K562 (cell line): ENCODE results near the gene CLEC19A. TPM values are rescaled to one million over a fixed set of nuclear protein-coding genes. Genes with fewer than 3 reads are reported as not detected.

ENCODE experiments used
- ATAC-seq: fragments of 200-7000 bp; cut with Tn5 transposase; 3 replicates; pipeline ENCODE4 v1.9.1; 2020; ENCODE audit warnings: moderate library complexity
- BruUV-seq: library from RNA; stranded (reverse); fragments of 400-500 nt; replicated peaks from 2 replicates; lab custom pipeline; 2021; lab: Mats Ljungman, UMichigan
- CTCF ChIA-PET: fragments of 300-600 bp; formaldehyde crosslinking; extraction: SDS; loops from one replicate; lab custom pipeline; 2021; ENCODE audit warnings: low intra/inter-chr PET ratio; lab: Yijun Ruan, JAX
- POLR2A ChIA-PET: fragments of 300-600, 350-650 bp; sonication (Branson Sonifier 250); formaldehyde crosslinking; extraction: SDS; loops from one replicate; lab custom pipeline; 2021; ENCODE audit warnings: antibody characterized with exemption, inconsistent platforms; lab: Yijun Ruan, JAX
- DNase-seq, 4 experiments: peaks; one replicate each; pipeline versions ENCODE4 v3.0.0 to v3.0.0-alpha.2; 2011 to 2018; ENCODE audit warnings: low spot score in 3 of 4, mixed read lengths in 3 of 4; ENCODE audit errors: extremely low read depth in 1 of 4
- FAIRE-seq: peaks from 2 replicates; lab custom pipeline; 2011; peaks lifted over from hg19 to GRCh38; lab: Jason Lieb, UNC
- H2AFZ ChIP-seq: 2 replicates; pipeline ENCODE4 v1.6.0; 2011; ENCODE audit warnings: low read depth, low read length, control low read depth, inconsistent platforms
- H3K27ac ChIP-seq: fragments of 200-600 bp; 3 replicates; pipeline ENCODE4 v1.8.0; 2011; ENCODE audit warnings: low read depth, mild to moderate bottlenecking, control low read depth, inconsistent platforms, low read length, moderate library complexity, mixed read lengths; ENCODE audit errors: extremely low read depth
- H3K27me3 ChIP-seq, 2 experiments: fragments of 300-600 bp in 1 of 2; 2 replicates in 1 of 2; 3 replicates in 1 of 2; pipeline versions ENCODE4 v1.6.0 to v1.8.0; 2011; ENCODE audit warnings: inconsistent platforms in 2 of 2, low read length in 2 of 2, mild to moderate bottlenecking in 1 of 2, mixed read lengths in 1 of 2, moderate library complexity in 1 of 2; ENCODE audit not compliant: control insufficient read depth in 2 of 2, insufficient read depth in 2 of 2
- H3K36me3 ChIP-seq: fragments of 300-600 bp; 3 replicates; pipeline ENCODE4 v1.8.0; 2011; ENCODE audit warnings: mild to moderate bottlenecking, low read length, inconsistent platforms; ENCODE audit not compliant: control insufficient read depth, insufficient read depth
- H3K4me1 ChIP-seq, 2 experiments: fragments of 200-600 bp in 1 of 2; replicated peaks in 1 of 2; 2 replicates in 1 of 2; 3 replicates in 1 of 2; pipeline versions ENCODE4 v1.5.1 to v1.8.0; 2011; ENCODE audit warnings: inconsistent platforms in 2 of 2, low read length in 2 of 2, mild to moderate bottlenecking in 1 of 2, mixed read lengths in 1 of 2, moderate library complexity in 1 of 2; ENCODE audit not compliant: control insufficient read depth in 2 of 2, insufficient read depth in 2 of 2
- H3K4me2 ChIP-seq: 2 replicates; pipeline ENCODE4 v1.6.1; 2011; ENCODE audit warnings: low read length, control low read depth, inconsistent platforms, mixed read lengths; ENCODE audit not compliant: insufficient read depth
- H3K4me3 ChIP-seq: fragments of 200-600 bp; sonication (generic), shearing (Covaris generic); 2 replicates; pipeline ENCODE4 v1.5.1; 2016; ENCODE audit warnings: control low read depth, inconsistent platforms
- H3K79me2 ChIP-seq: fragments of 200-600 bp; 3 replicates; pipeline ENCODE4 v1.8.0; 2011; ENCODE audit warnings: low read length, inconsistent platforms; ENCODE audit not compliant: control insufficient read depth, insufficient read depth
- H3K9ac ChIP-seq, 2 experiments: 2 replicates each; pipeline versions ENCODE4 v1.6.0 to v1.6.1; 2011; ENCODE audit warnings: low read depth in 2 of 2, low read length in 2 of 2, control low read depth in 1 of 2, inconsistent platforms in 1 of 2, mild to moderate bottlenecking in 1 of 2, mixed read lengths in 1 of 2; ENCODE audit not compliant: insufficient read depth in 1 of 2
- H3K9me1 ChIP-seq: one replicate; pipeline ENCODE4 v1.6.0; 2011; ENCODE audit warnings: inconsistent platforms, mild to moderate bottlenecking, low read length, moderate library complexity; ENCODE audit not compliant: control insufficient read depth, insufficient read depth
- H3K9me3 ChIP-seq: replicated peaks from 2 replicates; pipeline ENCODE4 v1.5.1; 2011; ENCODE audit warnings: low read depth, low read length, inconsistent platforms; ENCODE audit not compliant: control insufficient read depth, insufficient read depth
- H4K20me1 ChIP-seq: replicated peaks from 2 replicates; pipeline ENCODE4 v1.6.1; 2011; ENCODE audit warnings: low read length, inconsistent platforms, mixed read lengths; ENCODE audit not compliant: control insufficient read depth, insufficient read depth
- ADNP ChIP-seq: fragments of 200-800 bp; sonication (Bioruptor generic); IDR thresholded peaks from 2 replicates; pipeline ENCODE4 v1.6.1; 2016; ENCODE audit warnings: missing genetic modification characterization, missing compliant biosample characterization
- CBX2 ChIP-seq: fragments of 200-600 bp; sonication (generic); IDR thresholded peaks from one replicate; pipeline ENCODE4 v1.6.1; 2012; ENCODE audit warnings: mild to moderate bottlenecking, low read length, inconsistent platforms; ENCODE audit not compliant: insufficient read depth, poor library complexity, severe bottlenecking
- ETS2 ChIP-seq: IDR thresholded peaks from 2 replicates; pipeline ENCODE4 v1.6.1; 2016; ENCODE audit warnings: borderline replicate concordance, missing genetic modification characterization, mild to moderate bottlenecking, moderate library complexity, missing compliant biosample characterization; ENCODE audit not compliant: poor library complexity, severe bottlenecking
- FOXO4 ChIP-seq: fragments of 450-650 bp; formaldehyde crosslinking; IDR thresholded peaks from 2 replicates; pipeline ENCODE4 v1.4.0; 2020; ENCODE audit warnings: mild to moderate bottlenecking, moderate library complexity
- HDAC2 ChIP-seq: fragments of 450-650 bp; IDR thresholded peaks from 2 replicates; pipeline ENCODE4 v1.6.1; 2016; ENCODE audit warnings: mild to moderate bottlenecking
- KLF6 ChIP-seq: fragments of 250-450 bp; sonication (Bioruptor Pico); IDR thresholded peaks from 2 replicates; pipeline ENCODE4 v1.4.0; 2020; ENCODE audit warnings: mild to moderate bottlenecking, moderate library complexity, borderline replicate concordance
- ZNF354B ChIP-seq: fragments of 250-450 bp; sonication (Bioruptor Pico); IDR thresholded peaks from 2 replicates; pipeline ENCODE4 v1.4.0; 2020
- ZNF77 ChIP-seq: fragments of 250-450 bp; sonication (Bioruptor Pico); IDR thresholded peaks from 2 replicates; pipeline ENCODE4 v1.5.0; 2020
- WGBS: fragments of 100-300 bp; shearing (Covaris generic); methylation state at CpG from one replicate; pipeline ENCODE4 v1.1.6; 2016; ENCODE audit warnings: low coverage, mixed read lengths; ENCODE audit not compliant: insufficient coverage; ENCODE audit errors: missing lambda C conversion rate; 5-methylcytosine and 5-hydroxymethylcytosine counted together
- in situ Hi-C: fragments of 300-500 bp; cut with MboI; formaldehyde crosslinking; loops from 4 replicates; pipeline ENCODE4 v1.15.0; 2018; ENCODE audit warnings: inconsistent platforms, mixed read lengths
- intact Hi-C: fragments of 100-400 bp; cut with micrococcal nuclease; formaldehyde crosslinking; loops from 2 replicates; pipeline ENCODE4 v1.14.2; 2022
- polyA plus RNA-seq, 8 experiments: library from polyadenylated mRNA; depleted of rRNA in 4 of 8; stranded (reverse) in 5 of 8; unstranded in 3 of 8; fragments of >200 nt; fragmentation: Nextera tagmentation in 2 of 8; fragmentation: Illumina TruSeq in 1 of 8; extraction: Ambion mirVana in 2 of 8; extraction: Trizol in 1 of 8; gene quantifications; 2 replicates each; pipeline versions ENCODE4 v1.2.1 to v1.2.3, GENCODE V29; 2011 to 2014; ENCODE audit warnings: inconsistent platforms in 1 of 8, missing spikeins in 1 of 8
- total RNA-seq, 7 experiments: library from RNA; depleted of rRNA in 6 of 7; stranded (reverse); fragments of >200 nt in 6 of 7; fragmentation: Illumina TruSeq in 2 of 7; extraction: Trizol in 2 of 7; gene quantifications; 2 replicates each; pipeline versions ENCODE4 v1.2.1 to v1.2.3, GENCODE V29; 2011 to 2021; ENCODE audit warnings: low replicate concordance in 1 of 7

CLEC19A gene
- total and polyA plus RNA-seq, 9 of the 15 experiments (the other 6 are each of a cell fraction or from before 2014, with no cell fraction given), result not detected

GRCh38 chr16:19286827-19287226 is 1.3 kb downstream of the CLEC19A start:
- TF ChIP-seq FOXO4 (no peak), ETS2 (tag) (no peak), KLF6 (no peak), ZNF77 (no peak), HDAC2 (no peak), ADNP (no peak), ZNF354B (CRISPR knock-in tag) (no peak), CBX2 (no peak)
- TF ChIP-seq, all 486 proteins: peak for 0
- Histone ChIP-seq H3K27me3 (no peaks in the 10 kb centered on the region; a peak in 1 of 5 replicates), H3K27ac (no peak overlapping the region), H2AFZ (no peak overlapping the region), H3K9ac (no peak overlapping the region), H3K9me1 (no peaks in the 10 kb centered on the region), H3K4me1 (no peaks in the 10 kb centered on the region; a peak in 1 of 5 replicates), H3K79me2 (no peaks in the 10 kb centered on the region), H3K4me2 (no peak overlapping the region), H3K36me3 (no peaks in the 10 kb centered on the region), H3K4me3 (no peak overlapping the region), H4K20me1 (no peaks in the 10 kb centered on the region), H3K9me3 (no peaks in the 10 kb centered on the region)
- CTCF ChIA-PET, result no interaction called here
- DNase-seq (no peak), FAIRE-seq (no peak), ATAC-seq (no peak)
- BruUV-seq, result no TSS peak
- POLR2A ChIA-PET, result interaction anchor here (0.5 to 1.0 kb wide), 3 partner anchors 9 to 306 kb away, joined by 3 read pairs; no protein-coding TSS in a partner anchor
- in situ Hi-C loops (no loop called here), intact Hi-C loops (no loop called here)
- WGBS, result 0% methylated on average over 2 of the region's 2 CpGs
